Astrocyte (in vitro differentiated cells and primary cell): ENCODE data around the gene TGFB1I1. TPM values are rescaled to one million over a fixed set of nuclear protein-coding genes. Genes with fewer than 3 reads are reported as not detected.

Source experiments
- DNase-seq: peaks from one replicate; pipeline ENCODE4 v3.0.0-alpha.2; 2010; ENCODE audit warnings: low read depth
- FAIRE-seq: peaks from 2 replicates; lab custom pipeline; 2011; peaks lifted over from hg19 to GRCh38; lab: Jason Lieb, UNC
- H2AFZ ChIP-seq: 2 replicates; pipeline ENCODE4 v1.6.0; 2012; ENCODE audit warnings: low read depth, low read length, inconsistent platforms
- H3K27ac ChIP-seq: 2 replicates; pipeline ENCODE4 v1.5.1; 2011; ENCODE audit warnings: low read depth, low read length, inconsistent platforms
- H3K27me3 ChIP-seq: 2 replicates; pipeline ENCODE4 v1.6.0; 2011; ENCODE audit warnings: low read length, inconsistent platforms; ENCODE audit not compliant: insufficient read depth
- H3K36me3 ChIP-seq: 2 replicates; pipeline ENCODE4 v1.5.1; 2011; ENCODE audit warnings: low read length, inconsistent platforms; ENCODE audit not compliant: insufficient read depth
- H3K4me1 ChIP-seq: 2 replicates; pipeline ENCODE4 v1.5.1; 2011; ENCODE audit warnings: low read length, inconsistent platforms; ENCODE audit not compliant: insufficient read depth
- H3K4me2 ChIP-seq: 2 replicates; pipeline ENCODE4 v1.6.0; 2012; ENCODE audit warnings: low read length, inconsistent platforms
- H3K4me3 ChIP-seq: 2 replicates; pipeline ENCODE4 v1.5.1; 2011; ENCODE audit warnings: low read depth, mild to moderate bottlenecking, low read length, inconsistent platforms; ENCODE audit not compliant: insufficient read depth
- H3K79me2 ChIP-seq: 2 replicates; pipeline ENCODE4 v1.6.0; 2012; ENCODE audit warnings: mild to moderate bottlenecking, low read length, inconsistent platforms; ENCODE audit not compliant: insufficient read depth
- H3K9ac ChIP-seq: 2 replicates; pipeline ENCODE4 v1.6.0; 2012; ENCODE audit warnings: mild to moderate bottlenecking, low read length, inconsistent platforms
- H3K9me3 ChIP-seq: 2 replicates; pipeline ENCODE4 v1.5.1; 2012; ENCODE audit warnings: low read depth, mild to moderate bottlenecking, low read length, inconsistent platforms; ENCODE audit not compliant: insufficient read depth
- H4K20me1 ChIP-seq: 2 replicates; pipeline ENCODE4 v1.6.0; 2012; ENCODE audit warnings: low read length, inconsistent platforms; ENCODE audit not compliant: insufficient read depth
- H3K27ac Mint-ChIP-seq: one replicate; pipeline ENCODE4 v1.8.0; 2021; ENCODE audit warnings: mild to moderate bottlenecking, mixed read lengths; ENCODE audit not compliant: unreplicated experiment
- H3K27me3 Mint-ChIP-seq: one replicate; pipeline ENCODE4 v1.8.0; 2021; ENCODE audit warnings: low read depth, mixed read lengths; ENCODE audit not compliant: unreplicated experiment
- H3K36me3 Mint-ChIP-seq: one replicate; pipeline ENCODE4 v1.8.0; 2021; ENCODE audit warnings: low read depth, mixed read lengths; ENCODE audit not compliant: unreplicated experiment
- H3K4me1 Mint-ChIP-seq: one replicate; pipeline ENCODE4 v1.8.0; 2021; ENCODE audit warnings: low read depth, mixed read lengths; ENCODE audit not compliant: unreplicated experiment
- H3K4me3 Mint-ChIP-seq: one replicate; pipeline ENCODE4 v1.8.0; 2021; ENCODE audit warnings: mild to moderate bottlenecking, moderate library complexity, mixed read lengths; ENCODE audit not compliant: unreplicated experiment
- H3K9me3 Mint-ChIP-seq: one replicate; pipeline ENCODE4 v1.8.0; 2021; ENCODE audit warnings: mild to moderate bottlenecking, mixed read lengths; ENCODE audit not compliant: unreplicated experiment
- EZH2 ChIP-seq: IDR thresholded peaks from 2 replicates; pipeline ENCODE4 v1.6.1; 2012; ENCODE audit warnings: mild to moderate bottlenecking, low read length, inconsistent platforms; ENCODE audit not compliant: insufficient read depth
- total RNA-seq: library from RNA; stranded (reverse); gene quantifications from 2 replicates; pipeline ENCODE4 v1.2.1, GENCODE V29; 2021
- TF ChIP-seq, protein P1 (sequence below): IDR thresholded peaks from 2 replicates; pipeline ENCODE4 v1.5.1; 2011; ENCODE audit warnings: low read depth, mild to moderate bottlenecking, inconsistent platforms, low read length, moderate library complexity; ENCODE audit not compliant: insufficient read depth

TGFB1I1 gene
- total RNA-seq, 1 donor from 2014 or later: 124 TPM

DNA sequence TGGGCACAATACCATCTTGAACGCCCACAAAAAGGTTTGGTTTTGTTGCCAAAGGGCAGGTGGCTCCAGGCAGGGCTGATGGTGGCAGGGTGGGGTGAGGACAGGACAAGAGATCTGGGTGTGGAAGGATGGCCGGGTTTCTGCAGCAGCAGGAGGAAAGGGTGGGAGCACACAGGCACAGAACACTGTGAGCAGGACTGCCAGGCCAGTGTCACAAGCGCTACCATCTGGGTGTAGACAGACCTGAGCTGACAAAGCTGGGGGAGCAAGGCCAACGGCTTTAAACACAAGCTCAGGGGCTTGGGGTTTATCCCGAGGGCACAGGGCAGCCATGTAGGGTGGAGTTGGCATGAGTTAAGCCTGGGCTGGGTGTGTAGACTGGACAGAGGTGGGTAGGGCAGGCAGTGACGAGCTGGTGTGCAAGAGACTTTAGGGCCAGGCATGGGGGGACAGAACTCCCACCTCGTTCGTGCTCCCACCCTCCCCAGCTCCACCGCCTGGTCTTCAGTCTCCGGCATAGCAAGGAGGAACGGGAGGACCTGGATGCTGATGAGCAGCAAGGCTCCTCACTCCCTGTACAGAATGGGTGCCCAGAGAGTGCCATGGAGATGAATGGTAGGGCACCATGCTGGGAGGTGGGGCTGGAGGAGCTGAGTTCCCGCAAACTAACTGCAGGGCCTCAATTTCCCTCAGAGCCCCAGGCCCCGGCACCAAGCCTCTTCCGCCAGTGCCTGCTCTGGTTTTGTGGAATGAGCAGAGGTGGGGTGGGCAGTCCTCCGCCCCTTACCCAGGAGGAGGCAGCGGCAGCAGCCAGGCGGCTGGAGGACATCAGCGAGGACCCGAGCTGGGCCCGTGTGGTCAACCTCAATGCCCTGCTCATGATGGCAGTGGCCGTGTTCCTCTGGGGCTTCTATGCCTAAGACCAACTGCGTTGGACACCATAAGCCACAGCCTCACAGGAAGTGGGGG lies 17.9 kb downstream of the TGFB1I1 start:
- H3K27me3 ChIP-seq: peaks cover 18% of the 10 kb centered on the region
- H3K4me3 ChIP-seq: no peak overlapping the region
- no peak overlapping the region for H2AFZ ChIP-seq
- TF ChIP-seq EZH2: no peak
- H3K27ac ChIP-seq: no peak overlapping the region
- Mint-ChIP-seq H3K4me3 (peak overlapping the region; percentile 51), H3K4me1 (no peaks in the 10 kb centered on the region), H3K27me3 (peaks cover 32% of the 10 kb centered on the region), H3K27ac (no peak overlapping the region), H3K36me3 (peaks cover 18% of the 10 kb centered on the region), H3K9me3 (peaks cover 2% of the 10 kb centered on the region)
- H4K20me1 ChIP-seq: no peaks in the 10 kb centered on the region
- H3K79me2 ChIP-seq: no peaks in the 10 kb centered on the region
- no peak overlapping the region for H3K9ac ChIP-seq
- no peaks in the 10 kb centered on the region for H3K36me3 ChIP-seq
- no peaks in the 10 kb centered on the region for H3K9me3 ChIP-seq
- H3K4me1 ChIP-seq: peaks cover 16% of the 10 kb centered on the region
- FAIRE-seq (no peak), DNase-seq (no peak)
- no peak overlapping the region for H3K4me2 ChIP-seq

DNA sequence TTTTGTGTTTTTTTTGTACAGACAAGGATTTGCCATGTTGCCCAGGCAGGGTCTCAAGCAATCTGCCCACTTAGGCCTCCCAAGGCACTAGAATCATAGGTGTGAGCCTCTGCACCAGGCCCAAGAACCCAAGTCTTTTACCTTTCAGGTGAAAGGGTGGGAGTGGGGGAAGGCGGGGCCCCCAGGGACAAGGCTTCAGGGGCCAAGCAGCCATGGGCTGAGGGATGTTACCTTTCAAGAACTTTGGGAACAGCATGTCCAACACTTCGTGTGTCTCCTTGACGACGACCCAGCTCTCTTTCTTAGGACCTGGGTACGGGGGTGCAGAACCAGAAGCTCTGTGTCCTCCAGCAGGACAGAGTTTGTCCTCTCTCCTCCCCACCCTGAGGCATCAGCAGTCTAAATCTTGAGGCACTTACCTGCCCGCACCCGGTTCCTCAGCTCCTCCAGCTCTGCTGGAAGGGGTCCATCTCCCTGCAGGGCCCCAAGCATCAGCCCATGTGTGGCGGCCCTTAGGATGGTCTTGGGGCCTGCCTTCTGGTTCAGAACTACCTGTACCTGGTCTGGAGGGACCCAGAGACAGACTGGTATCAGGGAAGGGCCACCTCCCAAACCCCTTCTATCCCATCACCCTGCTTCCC lies 19.9 kb downstream of the TGFB1I1 start:
- no peak for DNase-seq
- TF ChIP-seq, protein P1, sequence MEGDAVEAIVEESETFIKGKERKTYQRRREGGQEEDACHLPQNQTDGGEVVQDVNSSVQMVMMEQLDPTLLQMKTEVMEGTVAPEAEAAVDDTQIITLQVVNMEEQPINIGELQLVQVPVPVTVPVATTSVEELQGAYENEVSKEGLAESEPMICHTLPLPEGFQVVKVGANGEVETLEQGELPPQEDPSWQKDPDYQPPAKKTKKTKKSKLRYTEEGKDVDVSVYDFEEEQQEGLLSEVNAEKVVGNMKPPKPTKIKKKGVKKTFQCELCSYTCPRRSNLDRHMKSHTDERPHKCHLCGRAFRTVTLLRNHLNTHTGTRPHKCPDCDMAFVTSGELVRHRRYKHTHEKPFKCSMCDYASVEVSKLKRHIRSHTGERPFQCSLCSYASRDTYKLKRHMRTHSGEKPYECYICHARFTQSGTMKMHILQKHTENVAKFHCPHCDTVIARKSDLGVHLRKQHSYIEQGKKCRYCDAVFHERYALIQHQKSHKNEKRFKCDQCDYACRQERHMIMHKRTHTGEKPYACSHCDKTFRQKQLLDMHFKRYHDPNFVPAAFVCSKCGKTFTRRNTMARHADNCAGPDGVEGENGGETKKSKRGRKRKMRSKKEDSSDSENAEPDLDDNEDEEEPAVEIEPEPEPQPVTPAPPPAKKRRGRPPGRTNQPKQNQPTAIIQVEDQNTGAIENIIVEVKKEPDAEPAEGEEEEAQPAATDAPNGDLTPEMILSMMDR: no peak
- no peak for TF ChIP-seq EZH2
- Histone ChIP-seq H4K20me1 (no peaks in the 10 kb centered on the region), H3K4me3 (no peak overlapping the region), H3K27ac (no peak overlapping the region), H3K4me2 (no peak overlapping the region), H3K4me1 (peaks cover 16% of the 10 kb centered on the region), H3K9me3 (no peaks in the 10 kb centered on the region), H3K36me3 (no peaks in the 10 kb centered on the region), H3K27me3 (peaks cover 14% of the 10 kb centered on the region), H2AFZ (no peak overlapping the region), H3K9ac (no peak overlapping the region), H3K79me2 (no peaks in the 10 kb centered on the region)
- Mint-ChIP-seq H3K36me3 (peaks cover 18% of the 10 kb centered on the region), H3K27me3 (peaks cover 13% of the 10 kb centered on the region), H3K4me1 (no peaks in the 10 kb centered on the region), H3K27ac (no peak overlapping the region), H3K4me3 (no peak overlapping the region), H3K9me3 (no peaks in the 10 kb centered on the region)
- no peak for FAIRE-seq

DNA sequence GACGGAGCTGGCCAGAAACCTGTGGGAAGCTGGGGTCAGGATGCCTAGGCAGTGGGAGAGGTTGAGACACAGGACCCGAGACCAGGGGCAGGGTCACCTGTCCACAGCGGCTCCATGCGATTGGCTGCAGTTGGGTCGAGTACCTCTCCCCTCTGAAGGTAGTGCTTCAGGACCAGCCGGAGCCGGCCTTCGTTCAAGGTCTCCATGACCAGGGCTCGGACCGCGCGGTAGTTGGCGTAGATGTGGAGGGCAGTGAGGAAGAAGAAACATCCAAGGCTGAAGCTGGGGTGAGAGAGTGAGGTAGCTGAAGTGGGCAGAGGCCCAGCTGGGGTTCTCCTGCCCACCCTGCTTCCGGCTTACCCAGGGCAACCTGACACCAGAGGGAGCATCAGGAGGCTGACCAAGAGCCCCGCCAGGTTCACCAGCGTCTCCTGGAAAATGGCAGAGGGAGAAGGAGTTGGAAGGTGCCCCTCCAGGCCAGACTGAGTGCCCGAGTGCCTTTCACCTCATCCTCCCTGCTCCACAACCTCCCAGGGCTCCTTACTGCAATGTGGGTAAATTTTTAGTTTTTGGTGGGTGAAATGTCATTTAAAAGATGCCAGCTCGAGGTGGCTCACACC lies 21.7 kb downstream of the TGFB1I1 start:
- no peak overlapping the region for H3K4me3 ChIP-seq
- Mint-ChIP-seq H3K4me1 (no peaks in the 10 kb centered on the region), H3K27ac (peak overlapping the region; percentile 47), H3K9me3 (no peaks in the 10 kb centered on the region), H3K36me3 (peaks cover 27% of the 10 kb centered on the region), H3K4me3 (no peak overlapping the region), H3K27me3 (peaks cover 7% of the 10 kb centered on the region)
- peaks cover 6% of the 10 kb centered on the region for H3K36me3 ChIP-seq
- H3K9ac ChIP-seq: no peak overlapping the region
- H3K79me2 ChIP-seq: no peaks in the 10 kb centered on the region
- H3K27me3 ChIP-seq: no peaks in the 10 kb centered on the region
- H3K4me2 ChIP-seq: no peak overlapping the region
- no peak overlapping the region for H3K27ac ChIP-seq
- H2AFZ ChIP-seq: no peak overlapping the region
- no peaks in the 10 kb centered on the region for H3K9me3 ChIP-seq
- peaks cover 2% of the 10 kb centered on the region for H3K4me1 ChIP-seq
- no peak for TF ChIP-seq EZH2
- TF ChIP-seq, protein P1: no peak
- no peak for DNase-seq
- no peak for FAIRE-seq
- H4K20me1 ChIP-seq: no peaks in the 10 kb centered on the region
